T-helper 2 cell (primary cell): ENCODE measurements around the gene ZCCHC7.
A peak's percentile ranks its signal among the peaks of the same experiment; 100 is the strongest.
"Not testable (repeated sequence)": the region's sequence is repeated elsewhere in the genome, so short reads cannot be mapped to it uniquely, and the experiment has no call there.

Experiments
- DNase-seq, 5 experiments: peaks; one replicate each; pipeline versions ENCODE4 v3.0.0 to v3.0.0-alpha.2; 2012 to 2022

ZCCHC7 gene

DNA sequence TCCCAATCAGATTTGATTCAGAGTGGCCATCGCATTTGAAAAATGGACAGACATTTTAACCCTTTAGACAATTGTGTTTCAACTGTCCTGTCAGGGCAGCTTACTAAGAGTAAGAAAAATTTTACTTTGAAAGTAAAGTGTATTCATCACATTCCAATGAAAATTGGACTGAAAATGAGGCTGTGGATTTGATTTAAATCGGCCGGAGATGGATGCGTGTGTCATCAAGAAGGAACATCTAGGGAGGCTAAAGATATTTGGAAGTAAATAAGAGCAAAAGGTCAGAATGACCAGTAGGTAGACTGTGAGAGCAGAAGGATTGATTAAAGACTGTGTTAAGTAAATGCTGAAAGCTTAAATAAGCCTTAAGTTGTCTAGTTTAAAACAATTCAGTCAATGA lies 1.5 kb downstream of the ZCCHC7 start:
- no peak for DNase-seq

DNA sequence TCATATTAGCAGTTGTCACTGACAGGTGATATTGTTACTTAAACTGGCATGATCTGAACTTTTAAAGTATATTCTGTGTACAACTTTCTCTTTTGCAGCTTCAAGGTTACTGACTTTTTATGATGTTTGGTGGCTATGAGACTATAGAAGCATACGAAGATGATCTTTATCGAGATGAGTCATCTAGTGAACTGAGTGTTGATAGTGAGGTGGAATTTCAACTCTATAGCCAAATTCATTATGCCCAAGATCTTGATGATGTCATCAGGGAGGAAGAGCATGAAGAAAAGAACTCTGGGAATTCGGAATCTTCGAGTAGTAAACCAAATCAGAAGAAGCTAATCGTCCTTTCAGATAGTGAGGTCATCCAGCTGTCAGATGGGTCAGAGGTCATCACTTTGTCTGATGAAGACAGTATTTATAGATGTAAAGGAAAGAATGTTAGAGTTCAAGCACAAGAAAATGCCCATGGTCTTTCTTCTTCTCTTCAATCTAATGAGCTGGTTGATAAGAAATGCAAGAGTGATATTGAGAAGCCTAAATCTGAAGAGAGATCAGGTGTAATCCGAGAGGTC lies 5.9 kb downstream of the ZCCHC7 start:
- DNase-seq = peak in 1 of 5 experiments; percentile 68

- no peak for DNase-seq
Measured at GRCh38 chr9:37127018-37127417, 6.6 kb downstream of the ZCCHC7 start.

- no peak for DNase-seq
Measured at GRCh38 chr9:37128051-37128450, 7.7 kb downstream of the ZCCHC7 start.

GRCh38 chr9:37134166-37134565 lies 13.8 kb downstream of the ZCCHC7 start:
- no peak for DNase-seq

GRCh38 chr9:37141015-37141414 lies 20.6 kb downstream of the ZCCHC7 start:
- no peak for DNase-seq

- DNase-seq = no peak
Measured at GRCh38 chr9:37144762-37145161, 24.4 kb downstream of the ZCCHC7 start.

GRCh38 chr9:37146410-37146809 lies 26.0 kb downstream of the ZCCHC7 start:
- peak in 2 of 5 experiments; percentile 17 to 78 for DNase-seq

GRCh38 chr9:37148181-37148580 lies 27.8 kb downstream of the ZCCHC7 start:
- DNase-seq = no peak

- DNase-seq = no peak
Measured at GRCh38 chr9:37149666-37150308, 29.4 kb downstream of the ZCCHC7 start.

- no peak for DNase-seq
Measured at GRCh38 chr9:37150415-37150814, 30.0 kb downstream of the ZCCHC7 start.

GRCh38 chr9:37151812-37152211 lies 31.4 kb downstream of the ZCCHC7 start:
- DNase-seq = no peak

- no peak for DNase-seq
Measured at GRCh38 chr9:37152365-37152764, 32.0 kb downstream of the ZCCHC7 start.

- DNase-seq = no peak
Measured at GRCh38 chr9:37155601-37156000, 35.2 kb downstream of the ZCCHC7 start.

- DNase-seq = no peak
Measured at GRCh38 chr9:37156205-37156604, 35.8 kb downstream of the ZCCHC7 start.

- DNase-seq = peak in 1 of 5 experiments; percentile 84
Measured at GRCh38 chr9:37156781-37157356, 36.5 kb downstream of the ZCCHC7 start.

GRCh38 chr9:37157726-37158377 lies 37.5 kb downstream of the ZCCHC7 start:
- no peak for DNase-seq

- no peak for DNase-seq
Measured at GRCh38 chr9:37163299-37163698, 42.9 kb downstream of the ZCCHC7 start.

GRCh38 chr9:37164335-37164734 lies 44.0 kb downstream of the ZCCHC7 start:
- DNase-seq = not testable (repeated sequence)

DNA sequence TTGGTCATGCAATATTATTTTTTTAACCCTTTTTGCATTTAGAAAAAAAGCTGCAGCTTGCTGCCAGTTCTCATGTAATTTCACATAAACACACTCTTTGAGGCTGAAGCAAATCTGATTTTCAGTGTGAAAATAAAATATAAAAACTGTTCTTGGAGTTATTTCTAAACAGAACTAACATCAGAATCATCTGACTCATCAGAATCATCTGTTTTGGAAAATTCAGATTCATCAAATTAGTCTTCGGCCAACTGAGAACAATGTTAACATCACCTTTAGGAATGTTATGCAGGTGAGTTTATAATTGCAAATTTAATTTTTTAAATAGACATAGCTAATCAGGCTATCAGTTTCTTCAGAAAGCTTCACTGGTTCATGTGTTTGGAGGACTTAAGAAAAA lies 45.3 kb downstream of the ZCCHC7 start:
- no peak for DNase-seq

GRCh38 chr9:37167456-37168047 lies 47.2 kb downstream of the ZCCHC7 start:
- DNase-seq = no peak

GRCh38 chr9:37172557-37172956 lies 52.2 kb downstream of the ZCCHC7 start:
- no peak for DNase-seq

DNA sequence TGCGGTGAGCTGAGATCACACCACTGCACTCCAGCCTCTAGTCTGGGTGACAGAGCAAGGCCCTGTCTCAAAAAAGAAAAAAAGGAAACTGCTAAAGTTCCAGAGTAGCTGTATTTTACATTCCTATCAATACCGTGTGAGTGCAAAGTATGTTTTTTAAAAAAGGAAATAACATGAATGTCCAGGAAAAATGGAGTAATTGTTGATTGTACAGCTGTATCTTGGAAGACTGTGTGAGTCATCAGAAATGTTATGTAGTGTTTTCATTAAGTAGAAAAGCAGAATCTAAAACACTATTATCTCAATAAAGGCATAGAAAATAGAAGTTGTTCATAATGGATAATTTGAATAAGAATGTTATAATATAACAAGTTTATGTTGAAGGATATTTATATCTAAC lies 53.9 kb downstream of the ZCCHC7 start:
- DNase-seq = no peak

GRCh38 chr9:37178742-37179141 lies 58.4 kb downstream of the ZCCHC7 start:
- DNase-seq = no peak
